Measurements from ENCODE around the gene ACTL7B. TPM values are rescaled to one million over a fixed set of nuclear protein-coding genes. Genes with fewer than 3 reads are reported as not detected.

Gene ACTL7B
- total and polyA plus RNA-seq, 7 experiments from 2014 or later: 0.10 to 0.29 TPM; not detected in 5

- H3K4me3 Mint-ChIP-seq: no peak overlapping the region
- intact Hi-C loops (cut with micrococcal nuclease): loop anchor here in 1 of 2 donors (10.0 kb wide), 1 partner anchor 440 kb away; the partner anchor contains the start of gene EPB41L4B
- peaks cover 0 to 62% (median 4%) of the 10 kb centered on the region in 3 experiments for H3K36me3 ChIP-seq (ENCODE audit: control insufficient read depth in 2 of 3, insufficient read depth in 3 of 3, low read length in 3 of 3)
- peaks cover 9 to 54% (median 28%) of the 10 kb centered on the region in 5 donors for H3K36me3 Mint-ChIP-seq
- no peak overlapping the region for H3K27ac ChIP-seq (ENCODE audit: low read depth, low read length)
- no peaks in the 10 kb centered on the region for H3K27me3 Mint-ChIP-seq
- H3K4me3 ChIP-seq (ENCODE audit: low read length): no peak overlapping the region
- no peaks in the 10 kb centered on the region for H3K4me1 ChIP-seq (ENCODE audit: control insufficient read depth in 2 of 2, insufficient read depth in 2 of 2, low read length in 2 of 2)
- no peaks in the 10 kb centered on the region for H3K27me3 ChIP-seq (ENCODE audit: control insufficient read depth in 2 of 2, insufficient read depth in 2 of 2, low read length in 2 of 2)
- H3K9me3 ChIP-seq (ENCODE audit: control insufficient read depth in 2 of 3, low read length in 3 of 3): no peaks in the 10 kb centered on the region
- ATAC-seq (no peak), DNase-seq (no peak)
- no peaks in the 10 kb centered on the region for H3K9me3 Mint-ChIP-seq
- CTCF ChIA-PET: no interaction called here
- POLR2A ChIA-PET: no interaction called here
- peaks cover 0 to 11% (median 3%) of the 10 kb centered on the region in 7 donors for H3K4me1 Mint-ChIP-seq
- no peak overlapping the region for H3K27ac Mint-ChIP-seq
Observed at GRCh38 chr9:108884701-108885100, 28.9 kb upstream of the ACTL7B start.

- ChIA-PET POLR2A (no interaction called here), CTCF (no interaction called here)
- Histone ChIP-seq H3K9me3 (ENCODE audit: control insufficient read depth in 2 of 3, low read length in 3 of 3) (no peaks in the 10 kb centered on the region), H3K36me3 (ENCODE audit: control insufficient read depth in 2 of 3, insufficient read depth in 3 of 3, low read length in 3 of 3) (peaks cover 0 to 65% (median 0%) of the 10 kb centered on the region in 3 experiments), H3K27ac (ENCODE audit: low read depth, low read length) (no peak overlapping the region), H3K4me3 (ENCODE audit: low read length) (no peak overlapping the region), H3K27me3 (ENCODE audit: control insufficient read depth in 2 of 2, insufficient read depth in 2 of 2, low read length in 2 of 2) (no peaks in the 10 kb centered on the region), H3K4me1 (ENCODE audit: control insufficient read depth in 2 of 2, insufficient read depth in 2 of 2, low read length in 2 of 2) (no peaks in the 10 kb centered on the region)
- no peak overlapping the region for H3K27ac Mint-ChIP-seq
- intact Hi-C loops (cut with micrococcal nuclease): loop anchor here in 1 of 2 donors (10.0 kb wide), 1 partner anchor 442 kb away; the partner anchor contains the start of gene EPB41L4B
- H3K9me3 Mint-ChIP-seq: no peaks in the 10 kb centered on the region
- H3K27me3 Mint-ChIP-seq: no peaks in the 10 kb centered on the region
- H3K4me3 Mint-ChIP-seq: no peak overlapping the region
- ATAC-seq (no peak), DNase-seq (no peak)
- H3K36me3 Mint-ChIP-seq: peaks cover 13 to 64% (median 27%) of the 10 kb centered on the region in 5 donors
- peaks cover 0 to 11% (median 3%) of the 10 kb centered on the region in 7 donors for H3K4me1 Mint-ChIP-seq
Observed at GRCh38 chr9:108883085-108883484, 27.3 kb upstream of the ACTL7B start.

- DNase-seq (no peak), ATAC-seq (no peak)
- H3K4me3 ChIP-seq (ENCODE audit: low read length): no peak overlapping the region
- Mint-ChIP-seq H3K36me3 (peaks cover 18 to 67% (median 34%) of the 10 kb centered on the region in 5 donors), H3K27ac (peak overlapping the region in 2 of 9 donors; percentile 3 to 62), H3K9me3 (no peaks in the 10 kb centered on the region), H3K27me3 (no peaks in the 10 kb centered on the region), H3K4me3 (no peak overlapping the region), H3K4me1 (peaks cover 0 to 11% (median 3%) of the 10 kb centered on the region in 7 donors)
- CTCF ChIA-PET: no interaction called here
- H3K9me3 ChIP-seq (ENCODE audit: control insufficient read depth in 2 of 3, low read length in 3 of 3): no peaks in the 10 kb centered on the region
- intact Hi-C loops (cut with micrococcal nuclease): loop anchor here in 1 of 2 donors (10.0 kb wide), 1 partner anchor 443 kb away; the partner anchor contains the start of gene EPB41L4B
- H3K27ac ChIP-seq (ENCODE audit: low read depth, low read length): no peak overlapping the region
- POLR2A ChIA-PET: no interaction called here
- H3K4me1 ChIP-seq (ENCODE audit: control insufficient read depth in 2 of 2, insufficient read depth in 2 of 2, low read length in 2 of 2): no peaks in the 10 kb centered on the region
- H3K27me3 ChIP-seq (ENCODE audit: control insufficient read depth in 2 of 2, insufficient read depth in 2 of 2, low read length in 2 of 2): no peaks in the 10 kb centered on the region
- peaks cover 0 to 66% (median 0%) of the 10 kb centered on the region in 3 experiments for H3K36me3 ChIP-seq (ENCODE audit: control insufficient read depth in 2 of 3, insufficient read depth in 3 of 3, low read length in 3 of 3)
Observed at GRCh38 chr9:108882052-108882888, 26.5 kb upstream of the ACTL7B start.

- Histone ChIP-seq H3K27ac (ENCODE audit: low read depth, low read length) (no peak overlapping the region), H3K4me1 (ENCODE audit: control insufficient read depth in 2 of 2, insufficient read depth in 2 of 2, low read length in 2 of 2) (no peaks in the 10 kb centered on the region), H3K9me3 (ENCODE audit: control insufficient read depth in 2 of 3, low read length in 3 of 3) (no peaks in the 10 kb centered on the region), H3K4me3 (ENCODE audit: low read length) (no peak overlapping the region), H3K27me3 (ENCODE audit: control insufficient read depth in 2 of 2, insufficient read depth in 2 of 2, low read length in 2 of 2) (no peaks in the 10 kb centered on the region), H3K36me3 (ENCODE audit: control insufficient read depth in 2 of 3, insufficient read depth in 3 of 3, low read length in 3 of 3) (peaks cover 0 to 69% (median 3%) of the 10 kb centered on the region in 3 experiments)
- Mint-ChIP-seq H3K27ac (no peak overlapping the region), H3K27me3 (no peaks in the 10 kb centered on the region), H3K4me3 (no peak overlapping the region), H3K4me1 (peaks cover 0 to 9% (median 3%) of the 10 kb centered on the region in 7 donors), H3K9me3 (no peaks in the 10 kb centered on the region), H3K36me3 (peaks cover 14 to 70% (median 44%) of the 10 kb centered on the region in 5 donors)
- intact Hi-C loops (cut with micrococcal nuclease): loop anchor here in 1 of 2 donors (10.0 kb wide), 1 partner anchor 444 kb away; the partner anchor contains the start of gene EPB41L4B
- ChIA-PET POLR2A (no interaction called here), CTCF (no interaction called here)
- ATAC-seq (no peak), DNase-seq (no peak)
Observed at GRCh38 chr9:108880738-108881316, 25.0 kb upstream of the ACTL7B start.

GRCh38 chr9:108877524-108877923 is 21.7 kb upstream of the ACTL7B start:
- H3K27me3 Mint-ChIP-seq: no peaks in the 10 kb centered on the region
- H3K36me3 Mint-ChIP-seq: peaks cover 13 to 85% (median 63%) of the 10 kb centered on the region in 5 donors
- intact Hi-C loops (cut with micrococcal nuclease): no loop called here
- no peaks in the 10 kb centered on the region for H3K9me3 Mint-ChIP-seq
- no peak overlapping the region for H3K27ac ChIP-seq (ENCODE audit: low read depth, low read length)
- POLR2A ChIA-PET: no interaction called here
- no peak overlapping the region for H3K4me3 ChIP-seq (ENCODE audit: low read length)
- peak overlapping the region in 1 of 9 donors; percentile 10 for H3K27ac Mint-ChIP-seq
- DNase-seq (no peak), ATAC-seq (no peak)
- peaks cover 0 to 4% (median 0%) of the 10 kb centered on the region in 7 donors for H3K4me1 Mint-ChIP-seq
- peaks cover 7 to 89% (median 12%) of the 10 kb centered on the region in 3 experiments for H3K36me3 ChIP-seq (ENCODE audit: control insufficient read depth in 2 of 3, insufficient read depth in 3 of 3, low read length in 3 of 3)
- no peaks in the 10 kb centered on the region for H3K9me3 ChIP-seq (ENCODE audit: control insufficient read depth in 2 of 3, low read length in 3 of 3)
- CTCF ChIA-PET: interaction anchor here (0.8 kb wide), 1 partner anchor 332 kb away, joined by 3 read pairs; no protein-coding TSS in a partner anchor
- no peaks in the 10 kb centered on the region for H3K27me3 ChIP-seq (ENCODE audit: control insufficient read depth in 2 of 2, insufficient read depth in 2 of 2, low read length in 2 of 2)
- H3K4me1 ChIP-seq (ENCODE audit: control insufficient read depth in 2 of 2, insufficient read depth in 2 of 2, low read length in 2 of 2): no peaks in the 10 kb centered on the region
- H3K4me3 Mint-ChIP-seq: no peak overlapping the region

GRCh38 chr9:108876425-108876824 is 20.6 kb upstream of the ACTL7B start:
- H3K27me3 ChIP-seq (ENCODE audit: control insufficient read depth in 2 of 2, insufficient read depth in 2 of 2, low read length in 2 of 2): no peaks in the 10 kb centered on the region
- H3K27ac ChIP-seq (ENCODE audit: low read depth, low read length): no peak overlapping the region
- Mint-ChIP-seq H3K36me3 (peaks cover 16 to 89% (median 68%) of the 10 kb centered on the region in 5 donors), H3K4me3 (no peak overlapping the region), H3K9me3 (peaks cover 0 to 5% (median 0%) of the 10 kb centered on the region in 11 donors), H3K27me3 (no peaks in the 10 kb centered on the region), H3K4me1 (no peaks in the 10 kb centered on the region), H3K27ac (no peak overlapping the region)
- ATAC-seq: no peak
- no peak for DNase-seq
- intact Hi-C loops (cut with micrococcal nuclease): no loop called here
- peaks cover 7 to 90% (median 12%) of the 10 kb centered on the region in 3 experiments for H3K36me3 ChIP-seq (ENCODE audit: control insufficient read depth in 2 of 3, insufficient read depth in 3 of 3, low read length in 3 of 3)
- H3K4me1 ChIP-seq (ENCODE audit: control insufficient read depth in 2 of 2, insufficient read depth in 2 of 2, low read length in 2 of 2): no peaks in the 10 kb centered on the region
- POLR2A ChIA-PET: no interaction called here
- no peaks in the 10 kb centered on the region for H3K9me3 ChIP-seq (ENCODE audit: control insufficient read depth in 2 of 3, low read length in 3 of 3)
- no peak overlapping the region for H3K4me3 ChIP-seq (ENCODE audit: low read length)
- CTCF ChIA-PET: interaction anchor here (0.6 to 0.7 kb wide), 2 partner anchors 17 to 84 kb away, joined by 3 read pairs; no protein-coding TSS in a partner anchor

Measured in naive thymus-derived CD4-positive, alpha-beta T cell (primary cell).